ENCODE results near the gene SYNE2.

SYNE2 gene

GRCh38 chr14:64225151-64225757 is 372.4 kb downstream of the SYNE2 start:
- no peak for DNase-seq

GRCh38 chr14:64227856-64228255 is 375.1 kb downstream of the SYNE2 start:
- no peak for DNase-seq

GRCh38 chr14:64229489-64229888 is 376.7 kb downstream of the SYNE2 start:
- DNase-seq = no peak

GRCh38 chr14:64232095-64232838 is 379.5 kb downstream of the SYNE2 start:
- DNase-seq = no peak

GRCh38 chr14:64232944-64233343 is 380.1 kb downstream of the SYNE2 start:
- no peak for DNase-seq

- no peak for DNase-seq
Observed at GRCh38 chr14:64233531-64234190, 380.9 kb downstream of the SYNE2 start.

GRCh38 chr14:64234877-64235651 is 382.3 kb downstream of the SYNE2 start:
- DNase-seq = no peak

- DNase-seq = no peak
Observed at GRCh38 chr14:64235652-64236640, 383.1 kb downstream of the SYNE2 start.

- DNase-seq = no peak
Observed at GRCh38 chr14:64238049-64238448, 385.2 kb downstream of the SYNE2 start.

GRCh38 chr14:64238631-64239030 is 385.8 kb downstream of the SYNE2 start:
- no peak for DNase-seq

- no peak for DNase-seq
Observed at GRCh38 chr14:64244279-64244678, 391.5 kb downstream of the SYNE2 start.

GRCh38 chr14:64245491-64245890 is 392.7 kb downstream of the SYNE2 start:
- DNase-seq = no peak

- no peak for DNase-seq
Observed at GRCh38 chr14:64246688-64247087, 393.9 kb downstream of the SYNE2 start.

- no peak for DNase-seq
Observed at GRCh38 chr14:64247195-64247594, 394.4 kb downstream of the SYNE2 start.

- DNase-seq = no peak
Observed at GRCh38 chr14:64248689-64249088, 395.9 kb downstream of the SYNE2 start.

- DNase-seq = no peak
Observed at GRCh38 chr14:64249363-64249762, 396.6 kb downstream of the SYNE2 start.

GRCh38 chr14:64253672-64254071 is 400.9 kb downstream of the SYNE2 start:
- no peak for DNase-seq

- DNase-seq = no peak
Observed at GRCh38 chr14:64255756-64256155, 403.0 kb downstream of the SYNE2 start.

GRCh38 chr14:64260418-64260817 is 407.6 kb downstream of the SYNE2 start:
- no peak for DNase-seq

GRCh38 chr14:64265222-64265621 is 412.4 kb downstream of the SYNE2 start:
- no peak for DNase-seq

- no peak for DNase-seq
Observed at GRCh38 chr14:64266239-64266638, 413.4 kb downstream of the SYNE2 start.

GRCh38 chr14:64272019-64272418 is 419.2 kb downstream of the SYNE2 start:
- no peak for DNase-seq
